LNCaP clone FGC (cell line): ENCODE measurements around the gene CIDEA.

Source experiments
- DNase-seq: peaks from one replicate; pipeline ENCODE4 v3.0.0-alpha.2; 2011; ENCODE audit warnings: low read depth
- H3K4me3 ChIP-seq: 2 replicates; pipeline ENCODE4 v1.5.1; 2011; ENCODE audit warnings: mild to moderate bottlenecking, low read depth, low read length, control low read depth
- CTCF ChIP-seq: IDR thresholded peaks from 2 replicates; pipeline ENCODE4 v1.5.1; 2012; ENCODE audit warnings: mild to moderate bottlenecking; ENCODE audit not compliant: control insufficient read depth, insufficient read depth; ENCODE audit errors: extremely low read depth

CIDEA gene

DNA sequence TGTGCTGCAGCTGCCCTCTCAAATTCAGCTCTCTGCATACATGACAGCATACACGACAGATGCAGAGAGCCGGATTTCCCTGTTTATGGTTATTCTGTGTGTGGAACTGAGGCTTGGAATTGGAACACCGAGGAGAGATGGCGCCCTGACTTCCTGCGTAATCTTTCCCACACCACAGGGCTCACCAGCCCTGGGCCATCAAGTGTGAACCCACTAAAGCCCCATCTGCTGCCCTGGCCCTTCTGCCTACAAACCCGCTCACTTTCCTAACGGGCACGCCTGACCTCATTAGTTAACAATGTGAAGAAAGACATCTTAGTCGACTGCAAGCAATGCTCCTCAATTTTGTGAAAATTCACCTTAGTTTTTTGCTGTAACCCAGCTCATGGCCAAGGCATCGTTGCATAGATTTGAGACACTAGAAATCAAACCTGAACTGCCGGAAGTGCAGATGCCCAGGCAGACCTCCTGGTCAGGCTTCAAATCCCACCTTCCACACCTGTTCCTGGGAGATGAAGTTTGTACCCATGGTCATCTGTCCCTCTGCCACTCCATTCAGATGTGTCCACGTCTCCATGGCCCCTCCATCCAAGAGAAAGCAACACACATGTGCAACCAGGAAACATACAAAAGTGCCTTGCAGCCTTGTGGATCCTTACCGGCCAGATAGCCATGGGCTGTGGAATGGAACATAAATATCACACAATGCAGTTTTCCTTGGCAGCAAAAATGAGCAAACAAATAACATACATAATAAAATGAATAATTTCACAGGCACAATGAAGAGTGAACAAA, 5.0 kb upstream of the CIDEA start:
- TF ChIP-seq CTCF = no peak
- H3K4me3 ChIP-seq = no peak overlapping the region
- DNase-seq = no peak

GRCh38 chr18:12251311-12251710, 2.9 kb upstream of the CIDEA start:
- DNase-seq = no peak
- H3K4me3 ChIP-seq = no peak overlapping the region
- no peak for TF ChIP-seq CTCF

GRCh38 chr18:12252061-12252460, 2.1 kb upstream of the CIDEA start:
- no peak overlapping the region for H3K4me3 ChIP-seq
- DNase-seq = no peak
- no peak for TF ChIP-seq CTCF

- H3K4me3 ChIP-seq = no peak overlapping the region
- no peak for TF ChIP-seq CTCF
- no peak for DNase-seq
Measured at GRCh38 chr18:12253027-12253426, 1.1 kb upstream of the CIDEA start.

- TF ChIP-seq CTCF = no peak
- DNase-seq = no peak
- H3K4me3 ChIP-seq = no peak overlapping the region
Measured at GRCh38 chr18:12253663-12254135, 462 bp upstream of the CIDEA start.

- no peak for DNase-seq
- no peak overlapping the region for H3K4me3 ChIP-seq
- TF ChIP-seq CTCF = no peak
Measured at GRCh38 chr18:12254820-12255511, 805 bp downstream of the CIDEA start.
